HG03460 (cell line): ENCODE measurements around the gene PCSK5.
"Not testable (repeated sequence)": the region's sequence is repeated elsewhere in the genome, so short reads cannot be mapped to it uniquely, and the experiment has no call there.

ENCODE experiments used
- ATAC-seq: cut with Tn5 transposase; IDR thresholded peaks from one replicate; pipeline ENCODE4 v1.9.1; 2021; ENCODE audit not compliant: unreplicated experiment

The PCSK5 gene

DNA sequence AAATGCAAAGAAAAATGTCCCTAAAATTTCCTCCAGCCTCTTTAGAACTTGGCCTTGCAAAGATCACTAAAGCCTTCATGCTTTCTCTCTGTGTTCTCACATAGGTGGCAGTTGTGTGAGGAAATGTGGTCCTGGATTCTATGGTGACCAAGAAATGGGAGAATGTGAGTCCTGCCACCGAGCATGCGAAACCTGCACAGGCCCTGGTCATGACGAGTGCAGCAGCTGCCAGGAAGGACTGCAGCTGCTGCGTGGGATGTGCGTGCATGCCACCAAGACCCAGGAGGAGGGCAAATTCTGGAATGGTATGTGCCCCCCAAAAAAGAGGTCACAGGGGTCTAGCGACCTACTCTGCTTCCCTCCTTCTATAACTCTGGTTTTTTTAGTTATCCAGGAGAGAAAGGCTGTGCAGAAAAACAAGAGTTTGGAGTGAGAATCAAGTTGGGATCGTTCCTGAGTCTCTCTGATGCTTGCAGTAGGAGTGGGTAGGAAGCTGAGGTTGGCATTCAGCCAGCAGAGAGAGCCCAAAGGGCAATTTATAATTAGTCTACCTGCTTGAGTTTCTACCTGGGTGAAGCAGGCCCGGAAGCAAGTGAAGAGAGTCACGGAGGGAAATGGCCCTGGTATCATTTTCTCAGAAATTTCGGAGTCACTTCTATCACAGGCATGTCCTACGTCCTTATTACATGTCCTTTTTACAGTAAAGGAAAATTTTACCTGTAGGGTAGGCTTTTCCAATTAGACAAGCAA, 406.3 kb downstream of the PCSK5 start:
- ATAC-seq: no peak

DNA sequence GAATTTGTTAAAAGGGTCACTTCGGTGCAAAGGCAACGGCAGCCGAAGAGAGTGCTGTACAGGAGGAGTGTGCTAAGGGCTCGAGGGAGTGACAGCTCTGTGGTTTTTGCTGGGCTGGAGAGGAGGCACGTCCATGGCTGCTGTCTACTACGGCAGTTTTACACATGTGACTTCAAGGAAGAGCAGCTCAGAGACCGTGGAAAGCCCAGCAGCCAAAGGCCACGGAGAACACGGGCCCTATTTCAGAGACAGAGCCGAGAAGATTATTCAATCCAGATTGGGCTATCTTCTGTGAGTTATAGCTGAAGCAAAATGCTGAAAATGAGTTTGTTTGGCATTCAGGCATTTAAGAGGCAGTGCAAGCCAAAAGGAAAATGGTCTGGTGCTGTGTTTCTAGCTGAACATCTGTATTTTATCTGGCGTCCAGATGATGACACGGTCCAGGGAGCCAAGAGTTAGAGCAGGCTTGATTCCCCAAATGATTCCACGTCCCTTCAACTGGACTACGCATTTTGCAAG, 407.3 kb downstream of the PCSK5 start:
- no peak for ATAC-seq

DNA sequence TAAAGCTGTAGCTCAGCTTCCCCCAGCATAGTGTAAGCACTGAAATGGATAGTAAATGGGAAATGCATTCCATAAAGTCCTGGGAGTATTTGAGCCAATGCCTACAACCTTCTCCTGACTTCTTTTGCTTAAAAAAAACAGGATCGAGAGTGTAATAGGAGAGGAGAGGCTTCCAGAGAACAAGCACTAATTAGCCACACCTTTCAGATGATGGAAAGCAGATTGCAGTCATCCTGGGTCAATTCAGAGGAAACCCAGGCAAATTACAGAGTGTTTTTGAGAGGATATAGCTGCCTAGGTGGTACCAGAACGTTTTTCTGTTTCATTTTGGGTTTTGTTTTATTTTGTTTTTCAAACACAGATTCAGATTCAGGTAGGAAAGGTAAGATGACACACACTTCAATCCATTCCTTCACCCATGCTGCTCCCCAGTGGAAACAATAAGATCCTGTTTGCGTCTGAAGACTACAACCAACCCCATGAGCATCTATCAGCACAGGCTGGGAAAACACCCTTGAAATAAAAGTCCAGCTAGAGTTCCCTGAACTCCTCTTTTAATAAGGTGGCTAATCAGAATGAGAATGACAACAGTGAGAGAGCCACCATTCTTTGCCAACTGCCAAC, 408.2 kb downstream of the PCSK5 start:
- ATAC-seq: no peak

DNA sequence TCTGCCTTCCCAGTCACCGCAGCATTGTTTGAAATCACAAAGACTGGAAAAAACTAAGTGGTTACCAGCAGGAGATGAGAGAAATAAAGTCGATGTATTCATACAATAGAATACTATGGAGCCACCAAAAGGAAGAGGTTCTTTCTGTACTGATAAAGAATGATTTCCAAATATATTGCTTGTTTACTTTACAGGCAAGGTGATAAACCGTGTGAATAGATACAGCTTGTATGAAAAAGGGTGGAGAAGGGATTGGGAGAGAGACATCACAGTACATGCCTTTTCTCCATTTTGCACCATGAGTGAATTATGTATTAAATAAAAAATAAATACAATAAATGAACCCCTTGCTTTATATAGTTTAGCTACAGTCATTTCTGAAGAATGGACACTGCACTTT, 412.1 kb downstream of the PCSK5 start:
- ATAC-seq: no peak

DNA sequence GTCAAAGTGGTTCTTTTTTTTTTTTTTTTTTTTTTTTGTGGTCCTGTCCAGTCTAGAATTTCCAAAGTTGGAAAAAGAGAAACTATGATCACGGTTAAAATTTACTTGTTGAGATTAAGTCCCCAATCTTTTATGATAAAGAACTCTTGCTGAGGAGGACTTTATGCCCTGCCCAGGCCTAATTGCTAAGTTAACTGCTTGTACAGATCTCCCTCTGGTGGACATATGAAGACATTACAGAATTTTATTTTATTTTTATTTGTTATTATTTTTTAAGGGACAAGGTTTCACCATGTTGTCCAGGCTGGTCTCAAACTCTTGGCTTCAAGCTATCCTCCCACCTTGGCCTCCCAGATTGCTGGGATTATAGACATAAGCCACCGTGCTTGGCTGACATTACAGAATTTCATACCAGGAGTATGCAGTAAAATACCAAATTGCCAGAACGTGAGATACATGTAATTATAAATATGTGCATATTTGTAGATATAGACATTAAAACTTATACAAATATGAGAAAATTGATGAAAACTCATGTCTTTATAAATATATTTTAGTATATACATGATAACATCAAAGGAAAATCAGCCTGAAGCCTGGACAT, 412.6 kb downstream of the PCSK5 start:
- peak; percentile 61 for ATAC-seq

DNA sequence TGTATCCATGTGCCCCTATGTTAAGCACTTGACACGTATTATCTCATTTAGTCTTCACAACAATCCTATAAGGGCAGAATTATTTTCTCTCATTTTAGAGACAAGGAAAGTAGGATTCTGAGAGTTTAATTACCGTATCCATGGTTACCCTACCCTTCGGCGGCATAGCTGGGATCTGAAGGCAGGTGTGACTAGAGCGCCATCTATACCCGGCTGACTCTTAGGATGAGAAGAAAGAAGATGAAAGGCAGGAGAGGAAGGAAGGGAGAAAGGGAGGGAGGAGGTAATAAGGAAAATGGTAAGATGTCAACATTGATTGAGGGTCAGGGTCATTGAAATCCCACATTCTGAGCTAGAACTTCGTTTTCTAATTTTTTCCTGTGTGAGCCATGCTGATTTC, 416.6 kb downstream of the PCSK5 start:
- not testable (repeated sequence) for ATAC-seq

DNA sequence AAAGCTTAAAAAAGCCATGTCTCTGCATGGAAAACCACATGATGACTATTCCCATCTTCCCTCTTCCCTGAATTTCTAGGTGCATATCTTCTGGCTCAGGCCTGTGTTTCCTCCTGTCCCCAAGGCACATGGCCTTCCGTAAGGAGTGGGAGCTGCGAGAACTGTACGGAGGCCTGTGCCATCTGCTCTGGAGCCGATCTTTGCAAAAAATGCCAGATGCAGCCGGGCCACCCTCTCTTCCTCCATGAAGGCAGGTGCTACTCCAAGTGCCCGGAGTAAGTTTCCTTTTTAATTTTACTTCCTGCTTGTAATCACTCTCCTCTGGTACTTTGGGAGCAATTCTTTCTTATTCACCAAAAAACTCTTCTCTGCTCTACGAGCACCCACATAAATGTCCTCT, 420.1 kb downstream of the PCSK5 start:
- ATAC-seq: no peak

DNA sequence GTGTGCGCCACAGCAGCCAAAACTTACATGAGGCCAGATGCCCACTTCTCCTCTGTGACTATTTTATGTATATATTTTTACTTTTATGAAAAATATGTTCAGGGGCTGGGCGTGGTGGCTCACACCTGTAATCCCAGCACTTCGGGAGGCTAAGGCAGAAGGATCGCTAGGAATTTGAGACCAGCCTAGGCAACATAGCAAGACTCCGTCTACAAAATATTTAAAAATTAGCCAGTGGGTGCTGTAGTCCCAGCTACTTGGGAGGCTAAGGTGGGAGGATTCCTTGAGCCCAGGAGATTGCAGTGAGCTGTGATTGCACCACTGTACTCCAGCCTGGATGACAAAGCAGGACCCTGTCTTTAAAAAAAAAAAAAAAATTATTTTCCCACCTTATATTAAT, 420.5 kb downstream of the PCSK5 start:
- no peak for ATAC-seq

DNA sequence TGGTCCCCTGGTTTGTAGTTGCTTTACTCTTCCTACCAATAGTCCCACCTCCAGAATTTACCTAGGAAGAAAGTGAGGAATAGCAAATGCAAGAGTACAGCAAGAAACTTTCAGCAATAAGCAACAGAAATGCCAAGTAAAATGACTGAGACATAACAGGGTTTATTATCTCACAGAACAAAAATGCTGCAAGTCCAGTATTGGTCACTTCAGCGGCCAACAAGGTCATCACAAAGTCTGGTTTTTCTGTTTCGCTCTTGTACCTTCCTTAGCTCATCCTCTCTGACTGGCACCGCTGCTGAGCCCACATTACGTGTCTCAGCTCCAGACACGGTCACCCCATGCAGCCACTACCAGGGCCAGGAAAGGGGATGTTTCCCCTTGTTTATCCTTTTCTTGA, 421.1 kb downstream of the PCSK5 start:
- ATAC-seq: no peak

DNA sequence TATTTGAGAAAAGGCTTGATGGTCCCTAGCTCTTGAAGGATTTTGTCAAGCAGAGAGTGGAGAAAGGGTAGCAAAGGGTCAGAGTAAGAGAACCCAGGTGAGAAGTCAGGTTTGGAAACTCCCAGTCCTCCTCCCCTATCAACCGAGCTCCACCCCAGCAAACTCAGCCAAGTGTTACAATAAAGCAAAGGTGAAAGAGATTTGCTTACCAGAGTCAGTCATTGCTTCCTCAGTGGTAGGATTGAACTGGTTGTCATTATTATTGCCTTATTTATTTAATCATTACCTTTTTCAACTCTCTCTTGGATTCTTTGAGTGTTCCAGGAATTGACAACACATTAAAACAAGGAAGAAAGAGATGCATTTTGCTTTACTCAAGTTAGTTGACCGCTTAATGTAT, 423.3 kb downstream of the PCSK5 start:
- ATAC-seq: no peak

DNA sequence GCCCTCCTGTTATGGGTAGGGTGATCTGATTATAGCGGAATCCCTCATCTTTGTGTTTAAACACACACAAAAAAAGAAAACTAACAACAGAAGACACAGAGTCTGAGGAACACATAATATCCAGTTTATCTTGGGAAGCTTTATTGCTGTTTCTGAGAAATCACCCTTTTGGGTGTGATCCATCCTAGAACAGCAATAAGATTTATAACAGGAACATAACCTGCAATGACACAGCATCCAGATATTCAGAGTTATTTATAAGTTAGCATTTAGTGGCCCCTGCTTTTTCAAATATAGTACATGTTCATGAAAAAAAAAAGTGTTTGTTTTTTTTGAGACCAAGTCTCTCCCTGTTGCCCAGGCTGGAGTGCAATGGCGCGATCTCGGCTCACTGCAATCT, 423.8 kb downstream of the PCSK5 start:
- no peak for ATAC-seq

DNA sequence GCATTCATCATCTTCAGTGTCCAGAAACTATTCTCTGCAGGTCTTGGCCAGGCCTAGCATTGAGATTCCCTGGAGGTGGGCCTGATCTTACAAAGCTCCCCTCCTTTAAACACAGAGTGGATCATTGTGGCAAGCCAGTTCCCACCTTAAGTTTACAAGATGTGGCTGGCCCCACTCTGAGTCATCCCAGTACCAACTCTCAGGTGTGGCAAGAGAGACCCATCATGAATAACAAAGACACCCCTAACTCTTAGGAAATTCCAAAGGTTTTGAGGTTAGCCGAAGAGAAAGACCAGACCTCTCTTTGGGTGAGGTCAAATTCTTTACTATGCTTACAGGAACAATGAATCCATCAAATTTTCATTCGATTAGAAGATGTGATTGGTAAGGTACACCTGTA, 425.6 kb downstream of the PCSK5 start:
- no peak for ATAC-seq

DNA sequence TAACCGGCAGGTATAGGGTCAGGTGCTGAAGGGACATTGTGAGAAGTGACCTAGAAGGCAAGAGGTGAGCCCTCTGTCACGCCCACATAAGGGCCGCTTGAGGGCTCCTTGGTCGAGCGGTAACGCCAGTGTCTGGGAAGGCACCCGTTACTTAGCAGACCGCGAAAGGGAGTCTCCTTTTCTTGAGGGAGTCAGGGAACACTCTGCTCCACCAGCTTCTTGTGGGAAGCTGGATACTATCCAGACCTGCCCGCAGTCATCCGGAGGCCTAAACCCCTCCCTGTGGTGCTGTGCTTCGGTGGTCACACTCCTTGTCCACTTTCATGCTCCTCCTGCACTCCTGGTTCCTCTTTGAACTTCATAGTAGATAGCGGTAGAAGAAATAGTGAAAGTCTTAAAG, 429.0 kb downstream of the PCSK5 start:
- not testable (repeated sequence) for ATAC-seq

DNA sequence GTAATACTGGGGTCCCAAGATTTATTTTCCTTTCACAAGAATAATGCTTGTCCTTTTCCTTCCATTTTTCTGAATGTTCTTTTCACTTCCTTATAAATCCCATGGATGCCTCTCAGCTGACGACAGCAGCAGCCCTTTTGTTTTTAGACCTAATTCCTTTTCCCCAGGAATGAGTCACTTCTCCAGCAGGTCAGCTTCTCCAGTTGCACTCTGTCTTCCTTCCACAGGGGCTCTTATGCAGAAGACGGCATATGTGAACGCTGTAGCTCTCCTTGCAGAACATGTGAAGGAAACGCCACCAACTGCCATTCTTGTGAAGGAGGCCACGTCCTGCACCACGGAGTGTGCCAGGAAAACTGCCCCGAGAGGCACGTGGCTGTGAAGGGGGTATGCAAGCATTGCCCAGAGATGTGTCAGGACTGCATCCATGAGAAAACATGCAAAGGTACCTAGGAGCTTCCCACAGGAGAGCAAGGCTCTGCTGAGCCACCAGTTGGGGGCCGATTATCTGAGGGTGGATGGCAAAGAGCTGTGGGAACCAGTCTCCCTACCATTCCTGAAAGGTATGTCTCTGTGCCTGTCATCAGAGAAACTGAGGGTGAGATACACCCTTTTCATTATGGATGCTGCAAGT, 430.8 kb downstream of the PCSK5 start:
- ATAC-seq: no peak

DNA sequence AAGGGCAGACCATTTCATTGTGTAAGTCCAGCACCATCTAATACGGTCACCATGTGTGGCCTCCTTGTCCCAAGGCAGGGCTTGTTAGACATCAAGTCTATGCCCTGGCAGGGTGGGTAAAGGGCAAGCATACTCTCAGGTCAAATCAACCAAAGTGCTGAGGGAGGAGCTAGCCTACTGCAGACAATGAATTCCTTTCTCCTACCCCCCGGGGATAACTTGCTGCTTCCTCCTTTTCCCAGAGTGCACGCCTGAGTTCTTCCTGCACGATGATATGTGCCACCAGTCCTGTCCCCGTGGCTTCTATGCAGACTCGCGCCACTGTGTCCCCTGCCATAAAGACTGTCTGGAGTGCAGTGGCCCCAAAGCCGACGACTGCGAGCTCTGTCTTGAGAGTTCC, 432.3 kb downstream of the PCSK5 start:
- no peak for ATAC-seq

DNA sequence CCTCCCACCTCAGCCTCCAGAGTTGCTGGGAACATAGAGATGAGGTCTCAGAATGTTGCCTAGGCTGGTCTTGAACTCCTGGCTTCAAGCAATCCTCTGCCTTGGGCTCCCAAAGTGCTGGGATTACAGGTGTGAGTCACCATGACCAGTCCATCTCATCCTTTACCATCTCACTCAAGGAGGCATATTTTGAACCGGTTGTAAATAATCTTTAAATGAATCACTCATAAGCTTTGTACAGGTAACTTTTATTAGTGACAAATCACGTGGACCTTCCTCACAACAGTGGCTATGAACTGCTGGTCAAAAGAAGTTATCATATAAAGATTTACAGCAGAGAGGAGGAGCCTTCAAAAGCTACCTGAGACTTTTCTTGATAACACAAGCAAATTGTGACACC, 433.0 kb downstream of the PCSK5 start:
- ATAC-seq: no peak

DNA sequence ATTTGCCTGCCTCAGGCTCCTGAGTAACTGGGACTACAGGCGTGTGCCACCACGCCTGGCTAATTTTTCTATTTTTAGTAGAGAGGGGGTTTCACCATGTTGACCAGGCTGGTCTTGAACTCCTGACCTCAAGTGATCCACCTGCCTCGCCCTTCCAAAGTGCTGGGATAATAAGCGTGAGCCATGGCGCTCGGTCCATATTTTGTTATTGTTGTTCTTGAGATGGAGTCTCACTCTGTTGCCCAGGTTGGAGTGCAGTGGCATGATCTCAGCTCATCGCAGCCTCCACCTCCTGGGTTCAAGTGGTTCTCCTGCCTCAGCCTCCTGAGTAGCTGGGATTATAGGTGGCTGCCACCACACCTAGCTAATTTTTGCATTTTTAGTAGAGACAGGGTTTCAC, 433.6 kb downstream of the PCSK5 start:
- not testable (repeated sequence) for ATAC-seq

DNA sequence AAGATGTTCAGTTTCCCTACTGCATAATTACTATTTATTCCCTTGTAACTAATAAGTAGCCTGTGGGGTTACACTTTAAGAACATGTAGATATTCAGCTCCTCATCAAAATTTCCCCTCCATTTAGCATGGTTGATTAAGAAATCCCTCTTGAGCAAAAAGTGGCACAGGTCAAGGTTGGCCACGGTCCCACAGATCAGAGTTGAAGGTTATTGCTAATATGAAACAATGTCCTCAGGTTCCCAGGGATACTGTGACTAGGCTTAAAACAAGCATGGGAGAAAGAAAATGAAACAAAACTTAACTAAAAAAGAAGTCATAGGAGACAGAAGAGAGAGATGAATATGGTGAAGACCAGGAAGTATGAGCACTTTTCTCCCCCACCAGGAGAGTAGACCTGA, 439.6 kb downstream of the PCSK5 start:
- no peak for ATAC-seq

DNA sequence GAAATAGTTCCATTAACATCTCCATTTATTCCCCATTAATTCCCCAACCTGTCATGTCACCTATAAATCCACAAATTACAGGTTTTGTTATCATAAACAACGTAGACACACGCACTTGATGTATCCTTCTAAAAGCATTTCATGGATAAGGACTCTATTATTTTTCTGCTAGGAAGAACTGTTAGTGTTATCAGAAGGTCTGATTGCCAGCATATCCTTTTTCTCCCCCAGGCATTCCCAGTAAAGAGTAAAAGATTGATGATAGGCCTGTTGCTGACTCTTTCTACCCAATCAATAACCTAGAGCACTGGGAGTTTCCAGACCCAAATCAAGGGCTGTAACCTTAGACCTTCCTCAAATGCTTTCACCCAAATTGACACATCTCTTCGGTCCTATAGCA, 442.9 kb downstream of the PCSK5 start:
- ATAC-seq: no peak

DNA sequence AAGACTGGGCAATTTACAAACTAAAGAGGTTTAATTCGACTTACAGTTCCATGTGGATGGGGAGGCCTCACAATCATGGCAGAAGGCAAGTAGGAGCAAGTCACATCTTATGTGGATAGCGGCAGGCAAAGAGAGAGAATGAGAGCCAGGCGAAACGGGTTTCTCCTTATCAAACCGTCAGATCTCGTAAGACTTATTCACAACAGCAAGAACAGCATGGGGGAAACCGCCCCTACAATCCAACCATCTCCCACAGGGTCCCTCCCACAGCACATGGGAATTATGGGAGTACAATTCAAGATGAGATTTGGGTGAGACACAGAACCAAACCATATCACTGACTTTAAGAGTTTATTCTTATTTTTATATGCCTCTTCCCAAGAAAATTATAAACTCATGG, 443.5 kb downstream of the PCSK5 start:
- ATAC-seq: no peak

DNA sequence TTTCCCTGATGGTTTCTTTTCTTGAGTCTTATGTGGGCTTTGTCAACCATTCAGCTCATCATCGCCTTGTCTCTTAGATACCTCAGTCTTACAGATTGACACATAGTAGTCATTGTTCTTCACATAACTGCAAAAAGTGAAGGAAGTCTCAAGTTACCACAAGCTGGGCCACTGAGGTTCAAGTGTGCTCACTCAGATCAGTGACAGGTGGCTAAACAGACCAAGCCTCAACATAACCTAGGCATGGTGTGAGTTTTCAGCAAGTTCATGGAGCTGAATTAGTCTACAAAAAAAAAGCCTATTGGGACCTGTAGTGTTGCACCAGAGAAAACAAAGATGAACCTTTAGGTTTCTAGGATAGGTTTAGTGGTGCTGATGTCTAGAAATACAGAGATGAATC, 445.6 kb downstream of the PCSK5 start:
- ATAC-seq: no peak

DNA sequence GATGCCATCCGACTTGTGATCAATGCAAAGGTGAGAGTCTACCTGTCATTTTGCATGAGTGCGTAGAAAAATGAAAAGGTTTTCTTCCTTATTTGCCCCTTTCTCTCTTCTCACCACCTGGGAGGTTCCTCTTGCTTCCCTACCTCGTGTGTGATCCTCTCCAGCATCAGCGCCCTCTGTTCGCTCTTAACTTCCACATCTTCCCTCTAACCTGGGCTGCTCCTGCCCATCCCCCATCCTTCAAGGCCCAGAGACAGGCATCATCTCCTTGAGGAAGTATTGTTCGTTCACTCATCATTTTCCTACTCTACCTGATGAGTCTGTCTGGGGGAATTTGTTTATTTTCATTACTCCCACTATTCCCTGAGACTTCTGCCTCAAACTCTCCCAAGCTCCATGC, 447.9 kb downstream of the PCSK5 start:
- no peak for ATAC-seq
